ENCODE data around the gene ZFP64.

- TF ChIP-seq GATA3 (IDR thresholded peaks at IDR 0.05; ENCODE audit: low read depth, low read length) = no peak
- no peak for TF ChIP-seq GATA2 (IDR thresholded peaks at IDR 0.05; ENCODE audit: low read depth, low read length)
Observed at GRCh38 chr20:52175840-52176239, 15.7 kb downstream of the ZFP64 start.
